AG04450 (cell line): Measurements from ENCODE around the gene SLC6A4. TPM values are rescaled to one million over a fixed set of nuclear protein-coding genes. Genes with fewer than 3 reads are reported as not detected.

Experiments
- polyA plus RNA-seq: library from polyadenylated mRNA; depleted of rRNA; stranded (reverse); fragments of >200 nt; gene quantifications from 2 replicates; pipeline ENCODE4 v1.2.3, GENCODE V29; 2011; rRNA removed
- small RNA-seq: library from RNA; depleted of rRNA; stranded (forward); fragments of <200 nt; gene quantifications from one replicate; pipeline ENCODE3, GENCODE V24; 2012; ENCODE audit warnings: low read depth; ENCODE audit not compliant: insufficient read length

The SLC6A4 gene
- polyA plus RNA-seq, 1 experiment, result not detected

Small RNAs within 50 kb of the gene (small RNA-seq; reads per million reads assigned to genes)
- gene RF00154, result 4.8 reads per million, percentile 48 among the genes with 10 or more reads in this experiment

Other genes with a start within 250 kb of the SLC6A4 start
- gene NSRP1, start 118.9 kb downstream of the SLC6A4 start, polyA plus RNA-seq, result 14.8 and 18.6 TPM in 2 replicates
- gene BLMH, start 56.2 kb upstream of the SLC6A4 start, polyA plus RNA-seq, result 19.4 and 20.3 TPM in 2 replicates
- gene TMIGD1, start 98.4 kb upstream of the SLC6A4 start, polyA plus RNA-seq, result not detected in 2 replicates
- gene CPD, start 143.2 kb upstream of the SLC6A4 start, polyA plus RNA-seq, result 88.0 and 109 TPM in 2 replicates
- gene GOSR1, start 241.7 kb upstream of the SLC6A4 start, polyA plus RNA-seq, result 21.1 and 28.5 TPM in 2 replicates